Hippocampal formation (tissue), 2 donors: ENCODE data around the gene GGA2.
"Not testable (repeated sequence)": the region's sequence is repeated elsewhere in the genome, so short reads cannot be mapped to it uniquely, and the experiment has no call there.

Source experiments
- DNase-seq, 2 donors: peaks; one replicate each; lab custom pipeline; 2025; lab: John Stamatoyannopoulos, UW

The GGA2 gene

DNA sequence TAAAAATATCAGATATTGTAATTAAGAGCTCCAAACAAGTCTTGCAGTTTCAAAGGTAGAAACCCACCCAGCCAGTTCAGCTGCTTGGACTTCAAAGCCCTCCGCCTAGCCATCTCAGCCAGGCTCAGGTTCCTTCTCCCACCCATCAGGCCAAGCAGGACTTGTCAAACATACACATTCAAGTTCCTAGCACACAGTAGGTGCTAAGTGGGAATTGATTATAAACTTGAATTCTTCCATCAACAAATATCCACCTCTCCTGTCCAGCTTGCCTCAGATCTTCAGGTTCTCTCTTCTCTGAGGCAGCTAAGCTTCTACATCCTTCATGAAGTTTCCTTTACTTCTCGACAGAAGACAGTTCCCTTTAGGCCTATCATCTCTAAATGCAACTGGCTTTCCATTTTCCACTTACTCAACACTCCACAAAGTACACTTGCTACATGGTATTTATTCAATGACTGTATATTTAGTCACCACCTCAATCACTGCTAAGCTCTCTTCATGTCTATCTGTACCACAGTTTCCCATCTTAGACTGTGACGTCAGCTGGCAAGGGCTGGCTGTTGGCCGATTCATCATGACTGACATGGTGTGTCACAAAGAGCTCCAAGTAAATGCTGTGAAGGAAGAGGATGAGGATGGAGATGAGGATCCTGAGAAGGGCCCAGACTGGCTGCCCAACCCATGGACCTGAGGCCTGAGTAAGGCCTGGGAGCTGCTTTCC is 44.0 kb downstream of the GGA2 start:
- DNase-seq = no peak

DNA sequence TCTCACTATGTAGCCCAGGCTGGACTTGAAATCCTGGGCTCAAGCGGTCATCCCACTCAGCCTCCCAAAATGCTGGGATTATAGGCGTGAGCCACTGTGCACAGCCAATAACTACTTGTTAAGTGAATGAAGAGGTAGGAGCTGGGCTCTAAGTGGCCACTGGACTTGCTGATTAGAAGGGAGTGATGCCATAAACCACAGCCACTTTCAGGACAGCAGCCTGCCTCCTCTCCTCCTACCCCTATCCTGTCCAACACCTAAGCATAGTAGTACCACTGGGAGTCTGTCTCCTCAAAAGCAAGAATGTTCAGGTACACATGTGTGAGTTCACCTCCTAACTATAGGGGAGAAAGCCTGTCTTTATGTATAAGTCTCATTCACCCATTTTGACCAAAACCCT is 45.1 kb downstream of the GGA2 start:
- no peak for DNase-seq

DNA sequence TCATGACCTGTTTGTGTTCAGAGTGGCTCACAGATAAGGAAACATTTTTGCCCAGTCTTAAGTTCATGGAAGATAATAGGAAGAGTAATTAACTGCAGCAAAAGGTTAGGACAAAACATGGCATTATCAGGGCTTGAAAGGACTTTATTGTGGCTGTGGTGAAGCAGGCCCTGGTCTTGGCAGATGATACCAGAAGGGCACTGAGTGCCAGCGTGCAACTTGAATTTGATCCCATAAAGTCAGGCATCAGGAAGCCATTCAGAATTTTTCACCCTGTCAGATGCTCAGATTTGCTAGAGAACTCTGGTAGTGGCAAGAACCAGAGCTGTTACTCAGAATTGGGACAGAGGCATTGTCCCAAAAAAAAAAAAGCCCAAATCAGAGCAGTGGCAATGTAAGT is 46.1 kb downstream of the GGA2 start:
- peak; percentile 44 to 58 for DNase-seq

DNA sequence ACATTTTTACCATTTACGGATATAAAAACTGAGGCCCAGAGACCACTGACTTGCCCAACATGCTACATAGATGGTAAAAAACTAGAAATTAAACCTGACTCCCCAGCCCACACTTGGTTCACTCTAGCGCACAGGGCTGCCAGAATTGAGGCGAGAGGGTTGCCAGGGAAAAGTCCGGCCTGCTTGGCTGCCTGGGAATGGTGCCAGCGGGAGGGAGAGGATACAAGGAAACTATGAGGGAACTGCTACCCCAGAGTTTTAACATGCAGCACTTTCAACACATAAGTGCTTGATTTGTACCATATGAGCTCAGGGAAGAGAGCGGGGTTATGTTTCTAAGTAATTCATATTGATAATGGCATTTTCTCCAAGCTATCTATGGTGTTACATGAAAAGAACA is 47.3 kb downstream of the GGA2 start:
- peak; percentile 10 to 50 for DNase-seq

DNA sequence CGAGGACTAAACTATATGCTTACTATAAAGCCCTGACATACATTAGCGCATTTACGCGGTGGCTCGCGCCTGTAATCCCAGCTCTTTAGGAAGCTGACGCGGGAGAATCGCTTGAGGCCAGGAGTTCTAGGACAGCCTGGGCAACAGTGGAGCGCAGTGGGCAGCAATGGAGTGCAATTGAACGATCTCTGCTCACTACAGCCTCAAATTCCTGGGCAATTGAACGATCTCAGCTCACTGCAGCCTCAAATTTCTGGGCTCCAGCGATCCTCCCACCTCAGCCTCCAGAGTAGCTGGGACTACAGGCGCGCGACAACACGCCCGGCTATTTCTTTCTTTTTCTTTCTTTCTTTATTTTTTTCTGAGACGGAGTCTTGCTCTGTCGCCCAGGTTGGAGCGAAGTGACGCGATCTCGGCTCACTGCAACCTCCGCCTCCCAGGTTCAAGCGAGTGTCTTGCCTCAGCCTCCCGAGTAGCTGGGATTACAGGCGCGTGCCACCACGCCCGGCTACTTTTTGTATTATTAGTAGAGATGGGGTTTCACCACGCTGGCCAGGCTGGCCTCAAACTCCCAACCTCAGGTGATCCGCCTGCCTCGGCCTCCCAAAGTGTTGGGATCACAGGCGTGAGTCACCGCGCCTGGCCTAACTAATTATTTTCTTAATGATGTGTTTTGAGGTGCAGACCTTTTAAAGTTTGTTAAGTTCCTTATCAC is 56.8 kb downstream of the GGA2 start:
- no peak for DNase-seq

DNA sequence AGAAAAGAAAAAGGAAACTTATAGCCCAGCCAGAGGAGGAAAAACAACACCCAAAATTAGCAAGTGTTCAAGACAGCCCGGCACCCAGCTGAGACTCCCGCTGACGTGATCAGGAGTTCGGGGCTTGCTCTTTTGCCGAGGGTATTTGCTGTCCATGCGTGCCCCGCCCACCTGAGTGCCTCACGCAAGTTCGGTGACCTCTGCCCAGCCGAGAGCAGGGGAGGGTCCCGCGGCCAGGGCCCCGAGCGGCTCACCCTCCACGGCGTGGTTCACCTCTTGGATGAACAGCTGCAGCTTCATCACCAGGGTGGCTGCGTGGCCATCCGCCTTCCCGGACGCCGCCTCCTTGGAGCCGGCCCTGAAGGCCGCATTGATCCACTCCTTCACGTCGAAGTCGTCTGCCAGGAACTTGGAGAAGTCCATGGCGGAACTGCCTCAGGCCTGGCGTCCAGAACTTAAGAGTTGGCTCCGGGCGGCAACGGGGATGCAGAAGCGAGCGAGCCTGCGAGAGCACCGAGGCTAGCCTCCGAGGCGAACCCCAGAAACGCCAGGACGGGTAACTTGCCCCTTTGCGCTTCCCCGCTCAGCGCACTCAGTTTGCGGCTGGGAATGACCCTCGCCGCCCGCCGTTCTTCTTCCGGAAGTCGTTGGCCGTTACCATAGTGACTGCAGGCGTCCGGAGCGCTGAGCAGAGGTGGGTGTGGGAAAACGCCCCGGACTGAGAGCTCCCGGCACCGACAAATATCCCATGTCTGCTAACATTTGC is 57.5 kb downstream of the GGA2 start, which contains the start of gene COG7:
Gene COG7 (minus strand): TSS at position 618 of the 766 bp plus-strand sequence. CDS start 195 bp downstream, at position 423.
- peak; percentile 73 to 85 for DNase-seq

DNA sequence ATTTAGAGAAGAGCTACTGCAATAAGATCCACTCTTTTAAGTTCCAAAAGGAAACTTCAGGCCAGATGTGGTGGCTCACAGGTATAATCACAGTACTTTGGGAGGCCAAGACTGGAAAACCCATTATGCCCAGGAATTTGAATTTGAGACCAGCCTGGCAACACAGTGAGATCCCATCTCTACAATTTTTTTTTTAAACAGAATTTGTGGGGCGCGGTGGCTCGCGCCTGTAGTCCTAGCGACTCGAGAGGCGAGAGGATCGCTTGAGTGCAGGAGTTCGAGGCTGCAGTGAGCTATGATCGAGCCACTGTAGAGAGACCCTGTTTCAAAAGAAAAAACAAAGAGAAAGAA is 58.1 kb downstream of the GGA2 start:
- no peak for DNase-seq

DNA sequence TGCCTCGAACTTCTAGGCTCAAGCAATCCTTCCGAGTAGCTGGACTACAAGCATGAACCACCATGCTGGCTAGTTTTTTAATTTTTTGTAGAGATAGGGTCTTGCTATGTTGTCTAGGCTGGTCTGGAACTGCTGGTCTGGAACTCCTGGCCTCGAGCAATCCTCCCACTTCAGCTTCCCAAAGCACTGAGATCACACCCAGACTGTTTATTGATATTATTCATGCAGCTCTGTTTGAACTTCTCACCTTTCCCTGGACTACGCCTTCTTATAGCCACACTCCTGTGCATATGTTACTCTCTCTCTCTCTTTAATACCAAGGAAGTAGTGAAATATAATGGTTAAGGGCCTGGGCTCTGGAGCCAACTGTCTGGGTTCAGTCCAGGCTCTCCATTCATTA is 61.9 kb downstream of the GGA2 start:
- no peak for DNase-seq

DNA sequence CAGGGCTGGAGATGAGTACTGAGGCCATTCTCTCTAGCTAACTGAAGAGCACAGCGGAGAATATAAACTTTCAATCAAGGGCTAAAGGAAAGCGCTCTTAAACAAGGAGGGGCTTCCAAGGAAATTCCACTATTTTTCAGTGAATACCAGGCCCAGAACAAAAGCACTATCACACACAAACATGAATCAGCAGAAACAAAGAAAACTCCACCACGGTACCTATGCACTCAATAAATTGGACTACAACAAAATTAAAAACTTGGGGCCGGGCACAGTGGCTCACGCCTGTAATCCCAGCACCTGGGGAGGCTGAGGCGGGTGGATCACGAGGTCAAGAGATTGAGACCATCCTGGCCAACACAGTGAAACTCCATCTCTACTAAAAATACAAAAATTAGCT is 72.8 kb downstream of the GGA2 start:
- DNase-seq = not testable (repeated sequence)

DNA sequence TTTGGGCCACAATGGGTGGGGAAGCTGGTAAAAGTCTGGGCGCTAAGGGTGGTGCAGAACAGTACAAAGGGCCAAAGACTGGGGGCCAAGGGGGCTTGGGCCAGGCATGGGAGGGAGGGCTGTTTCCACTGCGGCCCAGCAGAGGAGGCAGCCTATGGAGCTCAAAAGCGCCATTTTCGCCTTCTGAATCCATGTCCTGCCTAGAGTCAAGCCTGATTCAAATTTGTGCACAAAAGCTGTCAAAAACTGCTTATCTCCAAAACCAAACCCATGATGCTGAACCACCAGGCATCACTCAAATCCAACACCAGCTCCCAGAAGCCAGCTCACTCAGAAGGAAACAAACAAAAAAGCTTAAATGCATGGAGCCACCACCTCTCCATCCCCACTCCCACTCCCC is 73.3 kb downstream of the GGA2 start:
- DNase-seq = no peak

DNA sequence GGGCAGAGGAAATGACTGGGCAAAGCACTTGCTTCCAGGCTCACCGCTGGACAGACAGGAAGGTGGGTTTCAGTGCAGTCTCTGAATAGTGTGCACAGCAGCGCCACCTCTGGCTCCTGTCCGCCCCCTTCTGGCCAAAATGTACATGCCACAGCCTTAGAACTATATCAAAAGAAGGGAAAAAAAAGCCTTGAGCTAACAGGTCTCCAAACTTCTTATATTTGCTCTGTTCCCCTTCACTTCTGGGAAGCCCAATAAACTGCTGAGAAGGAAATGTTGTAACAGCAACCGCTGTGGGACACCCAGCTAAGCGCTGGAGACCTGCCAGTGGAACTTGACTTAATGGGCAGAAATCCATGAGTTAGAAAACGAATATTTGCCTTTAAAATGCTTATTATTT is 74.8 kb downstream of the GGA2 start:
- peak; percentile 2 to 14 for DNase-seq

DNA sequence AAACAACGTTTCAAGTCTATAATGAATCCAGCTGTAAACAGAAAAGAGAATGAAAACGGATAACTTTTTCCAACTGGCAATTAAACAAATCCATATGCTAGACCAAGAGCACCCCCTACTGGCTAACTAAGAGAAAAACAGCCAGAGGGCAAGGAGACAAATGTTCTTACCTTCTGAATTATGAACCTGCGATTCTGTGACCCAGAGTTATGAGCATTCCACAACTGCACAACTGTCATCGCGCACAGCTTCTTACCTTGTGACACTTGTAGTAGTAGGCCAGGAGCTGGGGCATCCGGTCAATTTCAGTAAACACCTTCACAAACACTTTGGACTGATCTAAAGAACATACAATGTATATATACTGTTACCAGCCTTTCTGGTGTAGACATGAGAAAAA is 75.9 kb downstream of the GGA2 start:
- DNase-seq = peak in 1 of 2 donors; percentile 74

DNA sequence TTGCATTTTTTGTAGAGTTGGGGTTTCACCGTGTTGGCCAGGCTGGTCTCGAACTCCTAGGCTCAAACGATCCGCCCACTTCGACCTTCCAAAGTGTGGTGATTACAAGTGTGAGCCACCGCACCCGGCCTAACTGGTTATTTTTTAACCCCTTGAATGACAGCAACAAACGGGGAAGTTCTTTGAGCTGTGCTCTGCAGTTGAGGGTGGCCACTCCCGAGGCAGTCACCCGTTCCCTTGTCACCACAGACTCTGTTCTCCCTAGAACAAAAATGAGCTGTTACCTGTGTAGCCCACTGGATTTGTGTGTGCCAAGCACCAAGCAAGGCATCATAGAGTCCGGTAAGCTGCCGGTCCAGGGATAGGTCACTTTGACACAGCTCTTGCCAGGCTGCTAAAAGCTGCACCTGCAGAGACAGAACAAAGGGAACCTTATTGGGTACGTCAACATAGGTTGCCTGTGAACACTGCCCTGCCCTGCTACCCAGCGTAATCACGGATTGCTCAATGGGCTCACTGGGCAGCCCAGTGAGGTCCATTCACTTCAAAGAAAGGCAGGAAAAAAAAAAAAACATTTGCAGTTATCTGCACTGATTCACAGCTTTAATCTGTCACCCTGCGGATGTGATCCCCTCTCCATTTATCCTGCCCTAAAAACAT is 76.9 kb downstream of the GGA2 start:
- DNase-seq = no peak

DNA sequence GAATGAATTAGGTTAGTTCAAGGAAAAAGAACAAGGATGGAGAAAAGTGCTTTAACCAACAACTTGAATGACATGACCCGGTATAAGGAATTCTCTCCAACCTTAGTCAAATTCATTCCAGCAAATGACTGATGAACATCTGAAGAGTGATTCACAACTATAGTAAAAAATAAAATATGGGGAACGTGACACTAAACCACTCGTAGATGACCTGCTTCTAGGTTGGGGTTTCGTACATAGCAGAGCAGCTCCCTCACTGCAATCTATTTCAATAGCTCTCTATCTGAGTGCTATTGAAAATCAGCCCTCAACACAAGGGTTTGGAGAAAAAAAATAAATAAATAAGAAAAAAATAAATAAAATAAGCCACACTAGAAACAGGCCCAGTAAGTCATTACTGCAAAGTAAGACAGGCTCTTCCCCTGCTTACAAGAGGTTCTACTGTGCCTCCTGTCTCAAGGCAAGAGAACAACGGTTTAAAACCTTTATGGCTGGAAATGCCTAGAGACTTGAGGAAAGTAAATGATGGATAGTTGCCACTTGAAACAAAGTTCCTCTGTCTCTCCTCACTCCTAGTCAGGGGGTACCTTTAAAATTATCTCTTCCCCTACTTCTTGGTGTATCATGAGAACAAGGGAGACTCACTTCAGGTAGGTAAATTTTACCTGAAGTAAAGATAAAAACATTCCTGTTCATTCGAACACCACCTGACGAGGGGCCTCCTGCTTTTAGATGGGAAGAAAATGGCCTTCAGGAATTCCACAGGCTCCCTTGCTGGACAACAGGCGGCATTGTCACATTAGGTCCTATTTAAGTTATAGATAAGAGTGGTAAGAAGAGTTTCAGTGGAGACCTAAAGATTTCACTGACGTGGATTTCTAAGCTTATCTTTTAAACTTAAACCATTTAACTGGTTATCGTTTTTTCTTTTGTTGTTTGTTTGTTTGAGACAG is 77.8 kb downstream of the GGA2 start:
- no peak for DNase-seq

DNA sequence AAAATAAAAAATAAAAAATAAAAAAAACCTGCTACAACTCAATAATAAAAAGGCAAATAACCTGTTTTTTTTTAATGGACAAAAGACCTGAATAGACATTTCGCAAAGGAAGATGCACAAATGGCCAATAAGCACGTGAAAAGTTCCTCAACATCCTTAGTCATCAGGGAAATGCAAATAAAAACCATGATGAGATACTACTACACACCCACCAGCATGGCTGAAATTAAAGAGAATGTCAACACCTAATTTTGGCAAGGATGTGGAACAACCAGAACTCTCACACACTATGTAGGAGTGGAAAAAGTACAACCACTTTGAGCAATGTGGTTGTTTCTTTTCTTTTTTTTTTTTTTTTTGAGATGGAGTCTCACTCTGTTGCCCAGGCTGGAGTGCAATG is 81.9 kb downstream of the GGA2 start:
- DNase-seq = no peak

DNA sequence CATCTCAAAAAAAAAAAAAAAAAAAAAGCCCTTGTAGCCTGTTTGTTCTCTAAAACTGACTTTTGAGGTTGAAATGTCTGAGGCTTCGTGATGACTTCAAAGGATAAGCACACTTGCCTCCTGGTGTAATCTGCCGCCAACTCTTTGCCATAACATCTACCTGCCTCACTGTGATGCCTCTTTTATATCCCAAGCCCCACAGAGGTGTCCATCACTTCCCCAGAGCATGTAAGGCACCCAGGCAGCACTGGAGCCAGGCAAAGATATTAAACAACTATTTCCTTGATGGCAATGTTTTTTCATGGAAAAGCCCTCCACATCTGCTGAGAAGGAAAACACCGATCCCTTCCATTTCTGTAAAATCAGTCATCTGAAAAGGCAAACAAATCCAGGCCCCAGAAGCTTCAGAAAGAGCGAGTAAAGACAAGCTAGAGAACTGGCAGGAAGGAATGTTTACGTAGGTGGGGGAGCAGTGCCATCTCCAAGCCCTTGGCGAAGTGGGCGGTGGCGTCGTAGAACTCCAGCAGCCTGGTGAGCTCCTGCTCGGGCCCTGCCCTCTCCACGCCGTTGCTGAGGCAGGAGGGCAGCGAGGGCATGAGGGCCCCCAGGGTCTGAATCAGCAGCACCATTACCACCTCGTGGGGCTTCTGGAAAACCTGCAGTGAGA is 85.9 kb downstream of the GGA2 start:
- DNase-seq = no peak

DNA sequence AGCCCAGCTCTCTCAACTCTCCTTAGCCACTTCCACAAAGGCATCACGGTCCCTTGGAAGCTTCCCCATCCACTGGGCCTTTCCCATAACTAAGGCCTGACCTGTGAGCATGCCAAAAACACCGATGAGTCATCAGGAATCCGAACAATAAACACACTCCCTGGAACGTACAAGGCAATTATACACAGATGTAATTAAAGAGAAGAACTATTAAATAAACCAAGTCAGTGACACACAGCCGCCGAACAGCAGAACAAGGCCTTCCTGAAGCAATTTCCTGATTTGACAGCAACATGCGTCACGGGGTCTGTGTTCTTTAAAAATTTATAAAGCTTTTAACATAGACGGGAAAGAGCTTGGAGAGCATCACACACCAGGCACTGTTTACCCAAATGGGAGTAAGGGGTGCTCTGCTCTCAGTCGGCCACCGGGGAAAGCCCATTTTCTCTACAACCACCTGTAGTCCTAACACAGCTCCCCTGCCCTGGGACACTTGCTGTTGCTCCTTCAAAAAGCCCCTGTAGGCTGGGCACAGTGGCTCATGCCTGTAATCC is 86.7 kb downstream of the GGA2 start:
- peak in 1 of 2 donors; percentile 2 for DNase-seq

DNA sequence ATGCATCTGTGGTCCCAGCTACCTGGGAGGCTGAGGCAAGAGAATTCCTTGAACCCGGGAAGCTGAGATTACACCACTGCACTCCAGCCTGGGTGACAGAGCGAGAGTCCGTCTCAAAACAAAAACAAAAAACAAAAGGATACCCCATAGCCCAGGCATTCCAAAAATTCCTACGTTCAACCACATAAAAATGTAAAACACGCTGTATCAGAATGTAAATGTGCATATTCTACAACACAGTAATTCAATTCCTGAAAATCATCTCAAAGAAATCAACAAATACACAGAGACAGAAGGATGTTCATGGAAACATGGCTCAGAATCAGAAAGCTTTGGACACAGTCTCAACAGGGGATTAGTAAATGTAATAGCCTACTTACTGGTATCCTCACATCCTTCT is 90.3 kb downstream of the GGA2 start:
- no peak for DNase-seq

DNA sequence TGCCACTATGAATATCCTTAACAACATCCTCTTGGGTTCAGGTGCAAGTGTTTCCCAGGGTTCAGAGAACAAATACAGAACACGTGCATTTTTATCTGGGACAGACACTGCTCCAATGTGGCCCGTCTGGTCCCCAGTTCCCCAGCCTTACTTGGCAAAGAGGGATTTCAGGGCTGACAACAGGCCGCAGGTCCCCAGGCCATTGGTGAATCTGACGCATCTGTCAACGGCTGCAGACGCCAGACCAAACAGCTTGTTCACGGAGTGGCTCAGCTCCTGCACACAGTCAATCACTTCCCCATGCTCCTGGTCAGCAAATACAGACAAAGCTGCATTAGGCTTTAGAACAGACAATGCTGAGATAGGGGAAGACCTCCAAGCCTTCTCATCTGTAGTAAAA is 93.5 kb downstream of the GGA2 start:
- DNase-seq = no peak

DNA sequence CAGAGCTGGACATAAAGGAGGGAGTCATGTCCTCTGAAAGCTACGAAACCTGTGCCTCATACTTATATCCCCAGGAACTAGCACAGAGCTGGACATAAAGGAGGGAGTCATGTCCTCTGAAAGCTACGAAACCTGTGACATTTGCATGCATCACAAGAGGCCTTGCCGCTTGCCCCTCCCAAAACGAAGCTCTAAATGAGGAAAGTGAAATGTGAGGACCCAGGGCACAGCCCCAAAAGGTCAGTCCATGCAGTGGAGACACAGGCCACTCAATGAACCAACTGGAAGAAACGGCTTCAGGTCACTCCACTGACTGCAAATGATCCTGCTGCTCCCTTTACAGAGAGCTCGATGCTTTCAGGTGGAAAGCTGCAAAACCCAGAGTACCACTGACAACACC is 95.6 kb downstream of the GGA2 start:
- DNase-seq = no peak
